GM21737 (cell line): ENCODE data around the gene BEX3.
"Not testable (repeated sequence)": the region's sequence is repeated elsewhere in the genome, so short reads cannot be mapped to it uniquely, and the experiment has no call there.

Experiments used
- ATAC-seq: cut with Tn5 transposase; IDR thresholded peaks from one replicate; pipeline ENCODE4 v1.9.1; 2021; ENCODE audit warnings: mild to moderate bottlenecking, moderate library complexity; ENCODE audit not compliant: unreplicated experiment

Gene BEX3

GRCh38 chrX:103378990-103379389, 2.7 kb downstream of the BEX3 start:
- no peak for ATAC-seq

- no peak for ATAC-seq
Observed at GRCh38 chrX:103382877-103383276, 6.5 kb downstream of the BEX3 start.

GRCh38 chrX:103384672-103385071, 8.3 kb downstream of the BEX3 start:
- ATAC-seq, result no peak

- not testable (repeated sequence) for ATAC-seq
Observed at GRCh38 chrX:103385283-103385830, 9.0 kb downstream of the BEX3 start.

- no peak for ATAC-seq
Observed at GRCh38 chrX:103386332-103386731, 10.0 kb downstream of the BEX3 start.

GRCh38 chrX:103393487-103393886, 17.1 kb downstream of the BEX3 start:
- ATAC-seq, result no peak

- ATAC-seq, result no peak
Observed at GRCh38 chrX:103396186-103396585, 19.8 kb downstream of the BEX3 start.

GRCh38 chrX:103396660-103397059, 20.3 kb downstream of the BEX3 start:
- ATAC-seq, result no peak

GRCh38 chrX:103397707-103398106, 21.4 kb downstream of the BEX3 start:
- no peak for ATAC-seq

- ATAC-seq, result no peak
Observed at GRCh38 chrX:103398421-103398864, 22.1 kb downstream of the BEX3 start.

- ATAC-seq, result no peak
Observed at GRCh38 chrX:103399744-103400143, 23.4 kb downstream of the BEX3 start.

GRCh38 chrX:103400931-103401330, 24.6 kb downstream of the BEX3 start:
- no peak for ATAC-seq

- peak; percentile 96 for ATAC-seq
Observed at GRCh38 chrX:103404231-103405008, 28.1 kb downstream of the BEX3 start.

GRCh38 chrX:103405009-103405333, 28.6 kb downstream of the BEX3 start:
- peak; percentile 10 for ATAC-seq

- no peak for ATAC-seq
Observed at GRCh38 chrX:103406256-103406655, 29.9 kb downstream of the BEX3 start.

GRCh38 chrX:103407776-103408175, 31.4 kb downstream of the BEX3 start:
- ATAC-seq, result no peak

GRCh38 chrX:103411721-103412120, 35.4 kb downstream of the BEX3 start:
- not testable (repeated sequence) for ATAC-seq

- ATAC-seq, result no peak
Observed at GRCh38 chrX:103413705-103414387, 37.5 kb downstream of the BEX3 start.

- no peak for ATAC-seq
Observed at GRCh38 chrX:103414561-103414960, 38.2 kb downstream of the BEX3 start.

GRCh38 chrX:103415068-103415467, 38.7 kb downstream of the BEX3 start:
- no peak for ATAC-seq

GRCh38 chrX:103415528-103415927, 39.2 kb downstream of the BEX3 start:
- no peak for ATAC-seq

- no peak for ATAC-seq
Observed at GRCh38 chrX:103417370-103417769, 41.0 kb downstream of the BEX3 start.
